Measurements from ENCODE around the gene FLG2. TPM values are rescaled to one million over a fixed set of nuclear protein-coding genes. Genes with fewer than 3 reads are reported as not detected.
A peak's percentile ranks its signal among the peaks of the same experiment; 100 is the strongest.

The FLG2 gene
- total RNA-seq, 2 experiments from 2014 or later, result not detected

DNA sequence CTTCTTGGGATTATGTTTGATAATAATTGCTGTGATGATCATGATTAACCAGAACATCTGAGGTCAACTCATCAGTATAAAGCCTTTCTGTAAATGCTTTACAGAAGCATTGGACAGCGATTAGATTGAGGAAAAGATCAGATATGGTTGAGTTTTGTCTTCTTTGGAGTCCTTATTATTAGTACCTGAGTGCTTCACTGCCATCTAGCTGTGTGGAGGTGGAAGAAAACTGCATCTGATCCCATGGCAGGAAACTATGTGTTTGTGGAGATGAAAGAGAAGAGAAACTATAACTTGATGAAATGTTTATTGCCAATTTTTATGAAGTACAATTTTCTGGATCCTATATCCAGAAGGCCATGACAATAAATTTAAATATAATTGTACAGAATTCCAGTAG is 11.4 kb downstream of the FLG2 start:
- ChIA-PET POLR2A (no interaction called here), CTCF (interaction anchor here (0.6 to 2.9 kb wide), 21 partner anchors 8 to 298 kb away, joined by 3 to 50 read pairs (median 5); partner anchors contain the start of gene FLG)
- Mint-ChIP-seq H3K4me1 (ENCODE audit: low read depth) (peaks cover 7% of the 10 kb centered on the region), H3K27me3 (peaks cover 19% of the 10 kb centered on the region), H3K9me3 (no peaks in the 10 kb centered on the region), H3K4me3 (no peak overlapping the region), H3K27ac (no peak overlapping the region), H3K36me3 (ENCODE audit: low read depth) (no peaks in the 10 kb centered on the region)
- DNase-seq (peak; percentile 11), ATAC-seq (no peak)
- intact Hi-C loops (cut with micrococcal nuclease), result loop anchor here (5.0 kb wide), 2 partner anchors 109 to 156 kb away; no protein-coding TSS in a partner anchor
- TF ChIP-seq, protein P1, sequence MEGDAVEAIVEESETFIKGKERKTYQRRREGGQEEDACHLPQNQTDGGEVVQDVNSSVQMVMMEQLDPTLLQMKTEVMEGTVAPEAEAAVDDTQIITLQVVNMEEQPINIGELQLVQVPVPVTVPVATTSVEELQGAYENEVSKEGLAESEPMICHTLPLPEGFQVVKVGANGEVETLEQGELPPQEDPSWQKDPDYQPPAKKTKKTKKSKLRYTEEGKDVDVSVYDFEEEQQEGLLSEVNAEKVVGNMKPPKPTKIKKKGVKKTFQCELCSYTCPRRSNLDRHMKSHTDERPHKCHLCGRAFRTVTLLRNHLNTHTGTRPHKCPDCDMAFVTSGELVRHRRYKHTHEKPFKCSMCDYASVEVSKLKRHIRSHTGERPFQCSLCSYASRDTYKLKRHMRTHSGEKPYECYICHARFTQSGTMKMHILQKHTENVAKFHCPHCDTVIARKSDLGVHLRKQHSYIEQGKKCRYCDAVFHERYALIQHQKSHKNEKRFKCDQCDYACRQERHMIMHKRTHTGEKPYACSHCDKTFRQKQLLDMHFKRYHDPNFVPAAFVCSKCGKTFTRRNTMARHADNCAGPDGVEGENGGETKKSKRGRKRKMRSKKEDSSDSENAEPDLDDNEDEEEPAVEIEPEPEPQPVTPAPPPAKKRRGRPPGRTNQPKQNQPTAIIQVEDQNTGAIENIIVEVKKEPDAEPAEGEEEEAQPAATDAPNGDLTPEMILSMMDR (IDR thresholded peaks at IDR 0.05), result no peak

DNA sequence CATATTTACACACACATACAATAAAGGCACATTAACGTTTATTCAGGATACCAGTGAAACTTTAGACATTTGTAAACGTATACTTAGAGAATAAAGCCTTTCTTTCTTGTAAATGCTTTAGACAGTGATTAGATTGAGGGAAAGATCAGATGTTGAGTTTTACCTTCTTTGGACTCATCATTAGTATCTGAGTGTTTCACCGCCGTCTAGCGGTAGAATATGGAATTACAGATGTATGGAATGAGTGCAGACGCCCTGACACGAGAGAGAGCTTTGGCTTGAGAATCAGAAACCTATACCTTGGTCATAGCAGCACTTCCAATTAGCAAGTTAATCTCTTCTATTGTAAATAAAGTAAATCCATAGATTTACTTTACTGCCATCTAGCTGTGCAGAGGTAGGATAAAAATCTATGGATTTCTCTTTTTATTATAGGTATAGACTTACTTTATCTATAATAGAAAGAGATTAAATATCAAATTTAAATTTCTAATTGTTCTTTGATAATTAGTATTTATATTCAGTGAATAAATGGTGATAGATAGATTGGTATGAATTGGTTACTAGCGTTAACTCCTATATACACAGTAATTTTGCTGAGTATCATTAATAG is 12.6 kb downstream of the FLG2 start:
- Mint-ChIP-seq H3K27ac (no peak overlapping the region), H3K4me3 (no peak overlapping the region), H3K27me3 (peaks cover 22% of the 10 kb centered on the region), H3K36me3 (ENCODE audit: low read depth) (no peaks in the 10 kb centered on the region), H3K9me3 (no peaks in the 10 kb centered on the region), H3K4me1 (ENCODE audit: low read depth) (peaks cover 7% of the 10 kb centered on the region)
- POLR2A ChIA-PET, result no interaction called here
- ATAC-seq (peak; percentile 79), DNase-seq (peak; percentile 63)
- CTCF ChIA-PET, result interaction anchor here (0.6 to 2.9 kb wide), 31 partner anchors 8 to 293 kb away, joined by 3 to 50 read pairs (median 5); partner anchors contain the start of genes FLG and FLG2
- TF ChIP-seq, protein P1 (IDR thresholded peaks at IDR 0.05), result peak; percentile 94
- intact Hi-C loops (cut with micrococcal nuclease), result loop anchor here (5.0 kb wide), 2 partner anchors 110 to 155 kb away; no protein-coding TSS in a partner anchor

DNA sequence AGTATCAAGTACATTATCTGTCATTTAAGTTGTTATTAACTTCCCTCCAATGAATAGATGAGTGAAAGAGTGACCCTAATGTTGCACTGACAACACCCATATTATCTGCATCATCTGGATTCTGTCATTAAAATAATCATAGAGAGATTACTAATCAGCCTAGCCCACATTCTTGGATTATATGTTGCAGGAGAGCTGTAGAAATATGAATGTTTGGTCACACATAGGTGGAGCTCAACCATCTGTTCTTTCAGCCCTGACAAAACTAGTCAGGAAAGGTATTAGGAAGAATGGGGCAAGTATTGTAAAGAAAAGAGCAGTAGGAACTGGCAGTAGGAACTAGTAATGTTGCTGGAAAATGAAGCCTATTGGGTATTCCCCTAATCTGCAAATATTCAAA is 15.4 kb downstream of the FLG2 start:
- intact Hi-C loops (cut with micrococcal nuclease), result no loop called here
- no peak overlapping the region for H3K4me3 Mint-ChIP-seq
- no peaks in the 10 kb centered on the region for H3K9me3 Mint-ChIP-seq
- peaks cover 7% of the 10 kb centered on the region for H3K4me1 Mint-ChIP-seq (ENCODE audit: low read depth)
- peaks cover 28% of the 10 kb centered on the region for H3K27me3 Mint-ChIP-seq
- ChIA-PET POLR2A (no interaction called here), CTCF (interaction anchor here (0.6 kb wide), 1 partner anchor 114 kb away, joined by 4 read pairs; no protein-coding TSS in a partner anchor)
- no peak overlapping the region for H3K27ac Mint-ChIP-seq
- H3K36me3 Mint-ChIP-seq (ENCODE audit: low read depth), result no peaks in the 10 kb centered on the region
- no peak for DNase-seq
- no peak for ATAC-seq
- TF ChIP-seq, protein P1 (IDR thresholded peaks at IDR 0.05), result no peak

DNA sequence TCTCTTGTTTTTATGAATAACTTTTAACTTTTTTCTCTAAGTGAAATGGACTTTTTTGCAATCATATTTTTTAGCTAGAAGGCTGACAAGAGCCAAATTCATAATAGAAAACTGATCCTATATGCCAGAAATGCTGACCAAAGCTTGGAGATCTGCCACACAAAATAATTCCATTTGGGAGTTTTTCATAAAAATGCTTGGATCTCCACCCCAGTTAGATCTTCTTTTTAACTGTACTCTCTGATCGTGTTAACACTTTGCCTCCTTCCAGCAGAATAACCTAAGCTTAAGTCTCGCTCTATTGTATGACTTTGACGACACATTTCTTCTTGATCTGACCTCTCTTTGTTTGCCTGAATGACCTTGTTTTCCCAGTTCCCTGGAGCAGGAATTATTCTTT is 16.8 kb downstream of the FLG2 start:
- ChIA-PET CTCF (interaction anchor here (0.8 to 2.6 kb wide), 5 partner anchors 9 to 158 kb away, joined by 3 to 15 read pairs (median 4); no protein-coding TSS in a partner anchor), POLR2A (no interaction called here)
- Mint-ChIP-seq H3K36me3 (ENCODE audit: low read depth) (no peaks in the 10 kb centered on the region), H3K4me1 (ENCODE audit: low read depth) (peaks cover 7% of the 10 kb centered on the region), H3K4me3 (no peak overlapping the region), H3K27ac (no peak overlapping the region), H3K9me3 (no peaks in the 10 kb centered on the region), H3K27me3 (peaks cover 29% of the 10 kb centered on the region)
- DNase-seq (no peak), ATAC-seq (no peak)
- intact Hi-C loops (cut with micrococcal nuclease), result no loop called here
- TF ChIP-seq, protein P1 (IDR thresholded peaks at IDR 0.05), result no peak

DNA sequence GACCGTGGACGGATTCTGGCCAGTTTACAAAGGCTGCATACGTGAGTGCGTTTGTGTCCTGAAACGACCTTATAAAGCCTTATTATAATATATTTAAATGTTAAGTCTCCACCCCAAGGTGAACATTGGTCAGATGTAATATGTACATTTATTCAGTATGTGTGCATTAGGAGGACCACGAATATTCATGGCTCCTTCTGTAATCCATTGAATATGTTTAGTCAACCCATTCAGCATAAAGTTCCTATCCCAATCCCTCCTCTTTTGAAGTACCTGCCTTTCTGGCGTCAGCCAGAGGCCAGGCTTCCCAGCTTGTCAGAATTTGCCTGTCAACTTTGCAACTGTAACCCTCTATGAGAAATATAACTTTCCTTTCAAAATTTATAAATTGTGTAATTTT is 24.4 kb downstream of the FLG2 start:
- DNase-seq (no peak), ATAC-seq (no peak)
- TF ChIP-seq, protein P1 (IDR thresholded peaks at IDR 0.05), result no peak
- H3K27ac Mint-ChIP-seq, result no peak overlapping the region
- no peaks in the 10 kb centered on the region for H3K4me1 Mint-ChIP-seq (ENCODE audit: low read depth)
- no peaks in the 10 kb centered on the region for H3K9me3 Mint-ChIP-seq
- POLR2A ChIA-PET, result no interaction called here
- no peaks in the 10 kb centered on the region for H3K36me3 Mint-ChIP-seq (ENCODE audit: low read depth)
- H3K27me3 Mint-ChIP-seq, result peaks cover 17% of the 10 kb centered on the region
- CTCF ChIA-PET, result interaction anchor here (1.2 kb wide), 1 partner anchor 12 kb away, joined by 3 read pairs; no protein-coding TSS in a partner anchor
- no peak overlapping the region for H3K4me3 Mint-ChIP-seq
- intact Hi-C loops (cut with micrococcal nuclease), result no loop called here
